Thyroid gland (tissue), 4 donors: ENCODE data around the gene CEP250.

ENCODE experiments used
- CTCF ChIP-seq, 6 experiments: fragments of 200-600 bp in 3 of 6; fragments of 450-650 bp in 3 of 6; sonication (generic) in 3 of 6; IDR thresholded peaks; one replicate each; pipeline ENCODE4 v1.5.1; 2016 to 2019; ENCODE audit warnings: antibody characterized with exemption in 6 of 6, mild to moderate bottlenecking in 2 of 6, inconsistent platforms in 1 of 6, moderate library complexity in 1 of 6
- POLR2A ChIP-seq, 2 donors: fragments of 450-650 bp; IDR thresholded peaks; one replicate each; pipeline ENCODE4 v1.6.1; 2017; ENCODE audit warnings: antibody characterized with exemption in 2 of 2, mild to moderate bottlenecking in 2 of 2, moderate library complexity in 1 of 2

- TF ChIP-seq POLR2A (IDR thresholded peaks at IDR 0.05) (no peak), CTCF (IDR thresholded peaks at IDR 0.05) (no peak)
Measured at GRCh38 chr20:35466856-35467255, 11.5 kb downstream of the CEP250 start.
